ENCODE data around the gene MSX2.

MSX2 gene

GRCh38 chr5:174725261-174725990, 1.0 kb downstream of the MSX2 start:
- Histone ChIP-seq H3K27me3 (ENCODE audit: insufficient read depth, low read length, poor library complexity, severe bottlenecking) (no peaks in the 10 kb centered on the region), H3K9ac (ENCODE audit: low read depth, low read length, poor library complexity, severe bottlenecking) (no peak overlapping the region), H3K9me2 (replicated peaks; ENCODE audit: low read depth, low read length) (no peaks in the 10 kb centered on the region), H3K9me3 (ENCODE audit: insufficient read depth, low read depth, low read length) (no peaks in the 10 kb centered on the region), H3K4me3 (ENCODE audit: low read length, poor library complexity, severe bottlenecking) (no peak overlapping the region), H3K4me1 (ENCODE audit: insufficient read depth, low read length, poor library complexity, severe bottlenecking) (no peaks in the 10 kb centered on the region), H3K4me2 (ENCODE audit: low read depth, low read length, poor library complexity, severe bottlenecking) (no peak overlapping the region), H3F3A (ENCODE audit: low read depth) (no peaks in the 10 kb centered on the region), H3K79me2 (ENCODE audit: insufficient read depth, low read length) (no peaks in the 10 kb centered on the region), H3K36me3 (ENCODE audit: insufficient read depth, low read length) (no peaks in the 10 kb centered on the region), H2AFZ (ENCODE audit: low read length) (no peak overlapping the region), H4K20me1 (ENCODE audit: insufficient read depth, low read length, poor library complexity, severe bottlenecking) (no peaks in the 10 kb centered on the region)
- no peak for TF ChIP-seq EZH2phosphoT487 (IDR thresholded peaks at IDR 0.05; ENCODE audit: borderline replicate concordance)
- TF ChIP-seq CTCF (conservative IDR thresholded peaks at IDR 0.05; ENCODE audit: low read length) = no peak

- Histone ChIP-seq H3K4me3 (ENCODE audit: low read length, poor library complexity, severe bottlenecking) (no peak overlapping the region), H4K20me1 (ENCODE audit: insufficient read depth, low read length, poor library complexity, severe bottlenecking) (no peaks in the 10 kb centered on the region), H3K79me2 (ENCODE audit: insufficient read depth, low read length) (no peaks in the 10 kb centered on the region), H3K9ac (ENCODE audit: low read depth, low read length, poor library complexity, severe bottlenecking) (no peak overlapping the region), H3K9me2 (replicated peaks; ENCODE audit: low read depth, low read length) (no peaks in the 10 kb centered on the region), H3K9me3 (ENCODE audit: insufficient read depth, low read depth, low read length) (no peaks in the 10 kb centered on the region), H3K36me3 (ENCODE audit: insufficient read depth, low read length) (no peaks in the 10 kb centered on the region), H3F3A (ENCODE audit: low read depth) (no peaks in the 10 kb centered on the region), H2AFZ (ENCODE audit: low read length) (no peak overlapping the region), H3K4me2 (ENCODE audit: low read depth, low read length, poor library complexity, severe bottlenecking) (no peak overlapping the region), H3K27me3 (ENCODE audit: insufficient read depth, low read length, poor library complexity, severe bottlenecking) (no peaks in the 10 kb centered on the region), H3K4me1 (ENCODE audit: insufficient read depth, low read length, poor library complexity, severe bottlenecking) (no peaks in the 10 kb centered on the region)
- no peak for TF ChIP-seq EZH2phosphoT487 (IDR thresholded peaks at IDR 0.05; ENCODE audit: borderline replicate concordance)
- no peak for TF ChIP-seq CTCF (conservative IDR thresholded peaks at IDR 0.05; ENCODE audit: low read length)
Measured at GRCh38 chr5:174725991-174726601, 1.7 kb downstream of the MSX2 start.

- no peaks in the 10 kb centered on the region for H3K79me2 ChIP-seq (ENCODE audit: insufficient read depth, low read length)
- H3F3A ChIP-seq (ENCODE audit: low read depth) = no peaks in the 10 kb centered on the region
- H2AFZ ChIP-seq (ENCODE audit: low read length) = no peak overlapping the region
- no peaks in the 10 kb centered on the region for H3K27me3 ChIP-seq (ENCODE audit: insufficient read depth, low read length, poor library complexity, severe bottlenecking)
- no peaks in the 10 kb centered on the region for H3K9me2 ChIP-seq (replicated peaks; ENCODE audit: low read depth, low read length)
- H3K4me2 ChIP-seq (ENCODE audit: low read depth, low read length, poor library complexity, severe bottlenecking) = no peak overlapping the region
- H3K36me3 ChIP-seq (ENCODE audit: insufficient read depth, low read length) = no peaks in the 10 kb centered on the region
- H3K4me1 ChIP-seq (ENCODE audit: insufficient read depth, low read length, poor library complexity, severe bottlenecking) = no peaks in the 10 kb centered on the region
- TF ChIP-seq CTCF (conservative IDR thresholded peaks at IDR 0.05; ENCODE audit: low read length) = no peak
- no peak for TF ChIP-seq EZH2phosphoT487 (IDR thresholded peaks at IDR 0.05; ENCODE audit: borderline replicate concordance)
- H3K4me3 ChIP-seq (ENCODE audit: low read length, poor library complexity, severe bottlenecking) = no peak overlapping the region
- H3K9ac ChIP-seq (ENCODE audit: low read depth, low read length, poor library complexity, severe bottlenecking) = no peak overlapping the region
- H4K20me1 ChIP-seq (ENCODE audit: insufficient read depth, low read length, poor library complexity, severe bottlenecking) = no peaks in the 10 kb centered on the region
- H3K9me3 ChIP-seq (ENCODE audit: insufficient read depth, low read depth, low read length) = no peaks in the 10 kb centered on the region
Measured at GRCh38 chr5:174726916-174727793, 2.8 kb downstream of the MSX2 start.
